H1 (cell line): ENCODE results near the gene DIP2C. TPM values are rescaled to one million over a fixed set of nuclear protein-coding genes. Genes with fewer than 3 reads are reported as not detected.

ENCODE experiments used
- CTCF ChIA-PET: fragments of 300-600 bp; sonication (Branson Sonifier 250); formaldehyde crosslinking; loops from one replicate; lab custom pipeline; 2021; ENCODE audit not compliant: partially characterized antibody; lab: Charles Lee
- POLR2A ChIA-PET: fragments of 300-600 bp; sonication (Branson Sonifier 250); formaldehyde crosslinking; loops from one replicate; lab custom pipeline; 2021; ENCODE audit warnings: inconsistent platforms; ENCODE audit not compliant: partially characterized antibody; lab: Charles Lee
- DNase-seq, 2 experiments: peaks; one replicate each; pipeline versions ENCODE4 v3.0.0 to v3.0.0-alpha.2; 2010 to 2022; ENCODE audit warnings: low spot score in 2 of 2, low read depth in 1 of 2, mixed read lengths in 1 of 2
- FAIRE-seq: peaks from 2 replicates; lab custom pipeline; 2011; peaks lifted over from hg19 to GRCh38; lab: Jason Lieb, UNC
- H2AFZ ChIP-seq: 2 replicates; pipeline ENCODE4 v1.8.1; 2012; ENCODE audit warnings: low read length, inconsistent platforms
- H2AK5ac ChIP-seq: 2 replicates; pipeline ENCODE4 v1.6.1; 2013; ENCODE audit warnings: low read depth, low read length
- H2BK120ac ChIP-seq: replicated peaks from 2 replicates; pipeline ENCODE3; 2013; ENCODE audit warnings: low read depth, low read length, inconsistent platforms
- H2BK12ac ChIP-seq: 2 replicates; pipeline ENCODE4 v1.6.1; 2013; ENCODE audit warnings: low read depth, low read length
- H2BK15ac ChIP-seq: 2 replicates; pipeline ENCODE4 v1.6.1; 2013; ENCODE audit warnings: low read length
- H2BK20ac ChIP-seq: 2 replicates; pipeline ENCODE4 v1.6.1; 2013; ENCODE audit warnings: low read length
- H2BK5ac ChIP-seq: 2 replicates; pipeline ENCODE4 v1.6.1; 2013; ENCODE audit warnings: low read depth, low read length
- H3K14ac ChIP-seq: 2 replicates; pipeline ENCODE4 v1.6.1; 2013; ENCODE audit warnings: inconsistent platforms; ENCODE audit not compliant: insufficient read length
- H3K18ac ChIP-seq: 2 replicates; pipeline ENCODE4 v1.6.1; 2013; ENCODE audit warnings: low read length; ENCODE audit errors: extremely low read depth
- H3K23ac ChIP-seq: 2 replicates; pipeline ENCODE4 v1.6.1; 2013; ENCODE audit warnings: inconsistent platforms; ENCODE audit not compliant: insufficient read length
- H3K23me2 ChIP-seq: 2 replicates; pipeline ENCODE4 v1.6.1; 2013; ENCODE audit warnings: low read depth, low read length
- H3K27ac ChIP-seq: 2 replicates; pipeline ENCODE4 v1.6.1; 2011; ENCODE audit warnings: low read depth, low read length, inconsistent platforms
- H3K27me3 ChIP-seq, 4 experiments: replicated peaks in 1 of 4; 1 replicate in 1 of 4; 2 replicates in 3 of 4; pipeline versions ENCODE4 v1.6.1 to v1.8.1; 2011 to 2013; ENCODE audit warnings: low read length in 3 of 4, mild to moderate bottlenecking in 3 of 4, inconsistent platforms in 2 of 4, mixed read lengths in 2 of 4, moderate library complexity in 1 of 4; ENCODE audit not compliant: control insufficient read depth in 3 of 4, insufficient read depth in 3 of 4; ENCODE audit errors: extremely low read depth in 1 of 4
- H3K36me3 ChIP-seq, 4 experiments: 2 replicates each; pipeline versions ENCODE4 v1.6.1 to v1.8.1; 2011 to 2013; ENCODE audit warnings: mild to moderate bottlenecking in 4 of 4, low read length in 3 of 4, moderate library complexity in 2 of 4, control low read depth in 1 of 4, inconsistent platforms in 1 of 4; ENCODE audit not compliant: insufficient read depth in 4 of 4, control insufficient read depth in 2 of 4
- H3K4ac ChIP-seq: replicated peaks from 2 replicates; pipeline ENCODE3; 2013; ENCODE audit warnings: low read length, low read depth, mixed read lengths, inconsistent platforms; ENCODE audit not compliant: insufficient read length
- H3K4me1 ChIP-seq, 4 experiments: replicated peaks in 1 of 4; 1 replicate in 1 of 4; 2 replicates in 3 of 4; pipeline versions ENCODE4 v1.6.1 to v1.8.1; 2011 to 2013; ENCODE audit warnings: low read length in 3 of 4, inconsistent platforms in 2 of 4, mixed read lengths in 1 of 4; ENCODE audit not compliant: insufficient read depth in 4 of 4, control insufficient read depth in 3 of 4
- H3K4me2 ChIP-seq, 2 experiments: 2 replicates each; pipeline versions ENCODE4 v1.6.1 to v1.8.1; 2011 to 2013; ENCODE audit warnings: low read depth in 2 of 2, low read length in 2 of 2, control low read depth in 1 of 2, inconsistent platforms in 1 of 2, mild to moderate bottlenecking in 1 of 2; ENCODE audit not compliant: insufficient read depth in 1 of 2
- H3K4me3 ChIP-seq, 4 experiments: fragments of 200-600, 300-600 bp in 1 of 4; sonication (generic), shearing (Covaris generic), sonication (Bioruptor Twin) in 1 of 4; 2 replicates each; pipeline versions ENCODE4 v1.5.1 to v1.8.1; 2011 to 2016; ENCODE audit warnings: low read length in 4 of 4, low read depth in 3 of 4, control low read depth in 2 of 4, inconsistent platforms in 2 of 4, mild to moderate bottlenecking in 2 of 4, mixed read lengths in 1 of 4, moderate library complexity in 1 of 4; ENCODE audit not compliant: insufficient read depth in 2 of 4; ENCODE audit errors: extremely low read depth in 1 of 4
- H3K56ac ChIP-seq: replicated peaks from 2 replicates; pipeline ENCODE3; 2013; ENCODE audit warnings: low read depth, mild to moderate bottlenecking, mixed read lengths, low read length, inconsistent platforms; ENCODE audit not compliant: insufficient read length
- H3K79me1 ChIP-seq: 2 replicates; pipeline ENCODE4 v1.6.1; 2013; ENCODE audit warnings: low read depth, low read length, control low read depth
- H3K79me2 ChIP-seq, 2 experiments: 2 replicates each; pipeline versions ENCODE4 v1.6.1 to v1.8.1; 2012 to 2013; ENCODE audit warnings: low read length in 2 of 2, mild to moderate bottlenecking in 2 of 2, inconsistent platforms in 1 of 2; ENCODE audit not compliant: insufficient read depth in 2 of 2, control insufficient read depth in 1 of 2
- H3K9ac ChIP-seq, 4 experiments: replicated peaks in 1 of 4; 1 replicate in 1 of 4; 2 replicates in 3 of 4; pipeline versions ENCODE4 v1.6.1 to v1.8.1; 2011 to 2013; ENCODE audit warnings: low read depth in 3 of 4, low read length in 3 of 4, control low read depth in 2 of 4, mild to moderate bottlenecking in 2 of 4, moderate library complexity in 2 of 4, inconsistent platforms in 1 of 4; ENCODE audit errors: extremely low read depth in 1 of 4
- H3K9me3 ChIP-seq, 2 experiments: 2 replicates each; pipeline versions ENCODE4 v1.6.1 to v1.8.1; 2012 to 2013; ENCODE audit warnings: mild to moderate bottlenecking in 2 of 2, moderate library complexity in 2 of 2, control low read depth in 1 of 2, inconsistent platforms in 1 of 2, low read depth in 1 of 2, low read length in 1 of 2, mixed read lengths in 1 of 2; ENCODE audit not compliant: insufficient read depth in 2 of 2
- H4K20me1 ChIP-seq, 2 experiments: replicated peaks in 1 of 2; 2 replicates each; pipeline versions ENCODE3 to v1.8.1; 2011 to 2013; ENCODE audit warnings: inconsistent platforms in 2 of 2, low read length in 2 of 2, mild to moderate bottlenecking in 1 of 2; ENCODE audit not compliant: insufficient read depth in 2 of 2, control insufficient read depth in 1 of 2
- H4K5ac ChIP-seq: 2 replicates; pipeline ENCODE4 v1.6.1; 2013; ENCODE audit warnings: low read length, low read depth, mixed read lengths, inconsistent platforms; ENCODE audit not compliant: insufficient read length
- H4K8ac ChIP-seq: 2 replicates; pipeline ENCODE4 v1.8.0; 2013; ENCODE audit warnings: mild to moderate bottlenecking, moderate library complexity, low read length, inconsistent platforms; ENCODE audit not compliant: insufficient read depth; ENCODE audit errors: extremely low read depth
- H4K91ac ChIP-seq: replicated peaks from 2 replicates; pipeline ENCODE3; 2013; ENCODE audit warnings: low read length, mixed read lengths, inconsistent platforms; ENCODE audit not compliant: insufficient read length
- SRF ChIP-seq: IDR thresholded peaks from 2 replicates; pipeline ENCODE4 v1.6.1; 2011; ENCODE audit warnings: mild to moderate bottlenecking, low read depth, low read length, moderate library complexity
- TAF7 ChIP-seq: optimal IDR thresholded peaks from 2 replicates; pipeline ENCODE3; 2011; ENCODE audit warnings: low read depth, mild to moderate bottlenecking, inconsistent platforms, low read length, moderate library complexity, borderline replicate concordance
- WGBS, 2 experiments: shearing (Covaris generic) in 1 of 2; methylation state at CpG; one replicate each; pipeline versions ENCODE4 v1.1.6 to v1.1.7; 2013 to 2015; ENCODE audit warnings: low lambda C conversion rate in 2 of 2, mixed read lengths in 2 of 2, inconsistent platforms in 1 of 2, low coverage in 1 of 2, missing lambda C conversion rate in 1 of 2; ENCODE audit not compliant: insufficient replicate concordance in 2 of 2, insufficient coverage in 1 of 2, insufficient read length in 1 of 2; ENCODE audit errors: extremely low coverage in 1 of 2, missing lambda C conversion rate in 1 of 2; 5-methylcytosine and 5-hydroxymethylcytosine counted together
- polyA plus RNA-seq, 7 experiments: library from polyadenylated mRNA; depleted of rRNA in 3 of 7; stranded (reverse) in 5 of 7; unstranded in 2 of 7; fragments of >200 nt in 5 of 7; fragments of 200-250 nt in 2 of 7; gene quantifications; 1 replicate in 5 of 7; 2 replicates in 1 of 7; 4 replicates in 1 of 7; pipeline versions ENCODE4 v1.2.1 to v1.2.3, GENCODE V29; 2011 to 2013; ENCODE audit warnings: missing spikeins in 2 of 7, mixed read lengths in 2 of 7
- total RNA-seq: library from RNA; stranded (reverse); fragmentation: NEBNext Ultra II Directional; extraction: Animal tissue kit (Norgen Biotek cat#: 25700); gene quantifications from 2 replicates; pipeline ENCODE4 v1.2.1, GENCODE V29; 2021

DIP2C gene
- total and polyA plus RNA-seq, 2 of the 8 experiments (the other 6 are each of a cell fraction or from before 2014, with no cell fraction given) = 3.8 to 9.3 TPM

GRCh38 chr10:652233-652632, 37.2 kb downstream of the DIP2C start:
- H3K79me1 ChIP-seq = peaks cover 25% of the 10 kb centered on the region
- peaks cover 5 to 20% of the 10 kb centered on the region in 2 experiments for H3K79me2 ChIP-seq
- ChIA-PET CTCF (interaction anchor here (0.5 to 2.1 kb wide), 6 partner anchors 10 to 566 kb away, joined by 3 to 5 read pairs (median 4); no protein-coding TSS in a partner anchor), POLR2A (interaction anchor here (0.8 kb wide), 1 partner anchor 36 kb away, joined by 3 read pairs; no protein-coding TSS in a partner anchor)
- H2AK5ac ChIP-seq = no peak overlapping the region; the same call in 1 of the 2 replicates
- FAIRE-seq (no peak), DNase-seq (no peak)
- peak overlapping the region; percentile 51 for H4K8ac ChIP-seq
- no peak overlapping the region for H3K18ac ChIP-seq
- no peak overlapping the region for H2BK12ac ChIP-seq
- no peak overlapping the region for H3K9ac ChIP-seq
- no peak overlapping the region for H2AFZ ChIP-seq
- H2BK15ac ChIP-seq = no peak overlapping the region
- H3K36me3 ChIP-seq = no peaks in the 10 kb centered on the region
- H4K5ac ChIP-seq = no peak overlapping the region
- no peak overlapping the region for H3K4me3 ChIP-seq
- H2BK20ac ChIP-seq = no peak overlapping the region
- H3K4me2 ChIP-seq = no peak overlapping the region
- no peak overlapping the region for H3K23ac ChIP-seq
- no peaks in the 10 kb centered on the region; a peak in 3 of 7 replicates for H3K4me1 ChIP-seq
- no peak for TF ChIP-seq SRF
- no peak for TF ChIP-seq TAF7
- WGBS, 2 experiments = 88% methylated on average over 13 of the region's 15 CpGs; no CpG with 5 or more reads in 1 of the 2 experiments
- H3K14ac ChIP-seq = no peak overlapping the region
- no peaks in the 10 kb centered on the region for H3K9me3 ChIP-seq
- no peak overlapping the region for H4K91ac ChIP-seq
- H2BK120ac ChIP-seq = no peak overlapping the region
- no peak overlapping the region for H2BK5ac ChIP-seq
- no peak overlapping the region for H3K4ac ChIP-seq
- no peak overlapping the region for H3K27ac ChIP-seq
- H3K27me3 ChIP-seq = no peaks in the 10 kb centered on the region
- H3K23me2 ChIP-seq = no peaks in the 10 kb centered on the region
- peaks cover 2 to 19% of the 10 kb centered on the region in 2 experiments for H4K20me1 ChIP-seq
- H3K56ac ChIP-seq = no peak overlapping the region
